ENCODE results near the gene CXorf66. TPM values are rescaled to one million over a fixed set of nuclear protein-coding genes. Genes with fewer than 3 reads are reported as not detected.

CXorf66 gene
- total and polyA plus RNA-seq, 2 of the 8 experiments (the other 6 are each of a cell fraction or from before 2014, with no cell fraction given), result not detected

GRCh38 chrX:139974471-139974870, 9.2 kb upstream of the CXorf66 start:
- H3K23me2 ChIP-seq (ENCODE audit: low read depth, low read length), result no peaks in the 10 kb centered on the region
- H2BK15ac ChIP-seq (ENCODE audit: low read length), result no peak overlapping the region
- H3K4me2 ChIP-seq (ENCODE audit: insufficient read depth in 1 of 2, low read depth in 2 of 2, low read length in 2 of 2), result no peak overlapping the region
- FAIRE-seq (no peak), DNase-seq (ENCODE audit: low read depth in 1 of 2, low spot score in 2 of 2) (no peak)
- H3K4me1 ChIP-seq (replicated peaks in 1 of 4; ENCODE audit: control insufficient read depth in 3 of 4, insufficient read depth in 4 of 4, low read length in 3 of 4), result no peaks in the 10 kb centered on the region; a peak in 1 of 7 replicates
- no peak overlapping the region for H4K91ac ChIP-seq (replicated peaks; ENCODE audit: insufficient read length, low read length)
- no peaks in the 10 kb centered on the region for H3K27me3 ChIP-seq (replicated peaks in 1 of 4; ENCODE audit: control insufficient read depth in 3 of 4, extremely low read depth in 1 of 4, insufficient read depth in 3 of 4, low read length in 3 of 4)
- H2BK120ac ChIP-seq (replicated peaks; ENCODE audit: low read depth, low read length), result no peak overlapping the region
- no peak overlapping the region for H2AK5ac ChIP-seq (ENCODE audit: low read depth, low read length)
- H3K79me2 ChIP-seq (ENCODE audit: control insufficient read depth in 1 of 2, insufficient read depth in 2 of 2, low read length in 2 of 2), result no peaks in the 10 kb centered on the region
- POLR2A ChIA-PET (ENCODE audit: partially characterized antibody), result no interaction called here
- H3K14ac ChIP-seq (ENCODE audit: insufficient read length), result no peak overlapping the region
- H4K5ac ChIP-seq (ENCODE audit: insufficient read length, low read depth, low read length), result no peak overlapping the region
- no peak overlapping the region for H4K8ac ChIP-seq (ENCODE audit: extremely low read depth, insufficient read depth, low read length)
- no peak overlapping the region for H3K18ac ChIP-seq (ENCODE audit: extremely low read depth, low read length)
- H3K56ac ChIP-seq (replicated peaks; ENCODE audit: insufficient read length, low read depth, low read length), result no peak overlapping the region
- no peak overlapping the region for H2AFZ ChIP-seq (ENCODE audit: low read length)
- CTCF ChIA-PET (ENCODE audit: partially characterized antibody), result interaction anchor here (0.6 kb wide), 3 partner anchors 66 to 1781 kb away, joined by 3 read pairs; no protein-coding TSS in a partner anchor
- H3K27ac ChIP-seq (ENCODE audit: low read depth, low read length), result no peak overlapping the region
- no peak overlapping the region for H3K4ac ChIP-seq (replicated peaks; ENCODE audit: insufficient read length, low read depth, low read length)
- WGBS, 2 experiments (ENCODE audit: extremely low coverage in 1 of 2, insufficient coverage in 1 of 2, insufficient read length in 1 of 2, insufficient replicate concordance in 2 of 2, low coverage in 1 of 2, low lambda C conversion rate in 2 of 2, missing lambda C conversion rate in 1 of 2), result 89% methylated on average over 3 of the region's 3 CpGs; no CpG with 5 or more reads in 1 of the 2 experiments
- H3K36me3 ChIP-seq (ENCODE audit: control insufficient read depth in 2 of 4, insufficient read depth in 4 of 4, low read length in 3 of 4), result no peaks in the 10 kb centered on the region
- H3K9ac ChIP-seq (replicated peaks in 1 of 4; ENCODE audit: extremely low read depth in 1 of 4, low read depth in 3 of 4, low read length in 3 of 4), result no peak overlapping the region
- H2BK12ac ChIP-seq (ENCODE audit: low read depth, low read length), result no peak overlapping the region
- no peak overlapping the region for H2BK5ac ChIP-seq (ENCODE audit: low read depth, low read length)
- no peak overlapping the region for H2BK20ac ChIP-seq (ENCODE audit: low read length)
- no peaks in the 10 kb centered on the region for H4K20me1 ChIP-seq (replicated peaks in 1 of 2; ENCODE audit: control insufficient read depth in 1 of 2, insufficient read depth in 2 of 2, low read length in 2 of 2)
- H3K23ac ChIP-seq (ENCODE audit: insufficient read length), result no peak overlapping the region
- H3K4me3 ChIP-seq (ENCODE audit: extremely low read depth in 1 of 4, insufficient read depth in 2 of 4, low read depth in 3 of 4, low read length in 4 of 4), result no peak overlapping the region
- H3K79me1 ChIP-seq (ENCODE audit: low read depth, low read length), result no peaks in the 10 kb centered on the region
- no peaks in the 10 kb centered on the region for H3K9me3 ChIP-seq (ENCODE audit: insufficient read depth in 2 of 2, low read depth in 1 of 2, low read length in 1 of 2)
- TF ChIP-seq SRF (IDR thresholded peaks at IDR 0.05; ENCODE audit: low read depth, low read length) (no peak), SUZ12 (IDR thresholded peaks at IDR 0.05; ENCODE audit: low read length) (no peak), JUN (IDR thresholded peaks at IDR 0.05; ENCODE audit: low read depth, low read length) (no peak), TEAD4 (IDR thresholded peaks at IDR 0.05; ENCODE audit: low read depth, low read length) (no peak), SP1 (IDR thresholded peaks at IDR 0.05; ENCODE audit: low read depth, low read length) (no peak), FOSL1 (IDR thresholded peaks at IDR 0.05; ENCODE audit: insufficient read depth, low read depth, low read length) (no peak), CREB1 (IDR thresholded peaks at IDR 0.05) (no peak), ZNF274 (IDR thresholded peaks at IDR 0.05; ENCODE audit: borderline replicate concordance, extremely low read depth, low read length) (no peak), MAX (IDR thresholded peaks at IDR 0.05) (no peak), EGR1 (IDR thresholded peaks at IDR 0.05; ENCODE audit: borderline replicate concordance, low read depth, low read length) (no peak), RAD21 (IDR thresholded peaks at IDR 0.05 in 1 of 2, conservative IDR thresholded peaks at IDR 0.05 in 1 of 2; ENCODE audit: low read depth in 2 of 2, low read length in 2 of 2) (no peak), ATF2 (IDR thresholded peaks at IDR 0.05; ENCODE audit: low read length) (no peak), SP4 (IDR thresholded peaks at IDR 0.05; ENCODE audit: low read length) (no peak), CHD2 (IDR thresholded peaks at IDR 0.05; ENCODE audit: low read length) (no peak)

Data from H1 (cell line).